Fibroblast of skin of left biceps (primary cell): ENCODE data around the gene METTL8.
"Not testable (repeated sequence)": the region's sequence is repeated elsewhere in the genome, so short reads cannot be mapped to it uniquely, and the experiment has no call there.

ENCODE experiments used
- DNase-seq, 2 experiments: peaks; one replicate each; pipeline ENCODE4 v3.0.0-alpha.2; 2013; ENCODE audit warnings: low read depth in 2 of 2

Gene METTL8

GRCh38 chr2:171401947-171402346 lies 31.8 kb downstream of the METTL8 start:
- no peak for DNase-seq

GRCh38 chr2:171400395-171400794 lies 33.4 kb downstream of the METTL8 start:
- no peak for DNase-seq

GRCh38 chr2:171399292-171399691 lies 34.5 kb downstream of the METTL8 start:
- no peak for DNase-seq

GRCh38 chr2:171394164-171394740 lies 39.5 kb downstream of the METTL8 start:
- DNase-seq: no peak

GRCh38 chr2:171393487-171393886 lies 40.3 kb downstream of the METTL8 start:
- no peak for DNase-seq

- no peak for DNase-seq
Observed at GRCh38 chr2:171391532-171391931, 42.3 kb downstream of the METTL8 start.

GRCh38 chr2:171390941-171391516 lies 42.8 kb downstream of the METTL8 start:
- DNase-seq: peak in 1 of 2 experiments; percentile 24

GRCh38 chr2:171389780-171390179 lies 44.0 kb downstream of the METTL8 start:
- no peak for DNase-seq

GRCh38 chr2:171389325-171389724 lies 44.5 kb downstream of the METTL8 start:
- no peak for DNase-seq

GRCh38 chr2:171387052-171387451 lies 46.7 kb downstream of the METTL8 start:
- no peak for DNase-seq

- no peak for DNase-seq
Observed at GRCh38 chr2:171386627-171387026, 47.2 kb downstream of the METTL8 start.

GRCh38 chr2:171383134-171383533 lies 50.7 kb downstream of the METTL8 start:
- no peak for DNase-seq

- not testable (repeated sequence) for DNase-seq
Observed at GRCh38 chr2:171382175-171382574, 51.6 kb downstream of the METTL8 start.

- DNase-seq: not testable (repeated sequence)
Observed at GRCh38 chr2:171377852-171378251, 55.9 kb downstream of the METTL8 start.

- DNase-seq: no peak
Observed at GRCh38 chr2:171367692-171368091, 66.1 kb downstream of the METTL8 start.

- no peak for DNase-seq
Observed at GRCh38 chr2:171365778-171366177, 68.0 kb downstream of the METTL8 start.

- DNase-seq: no peak
Observed at GRCh38 chr2:171365232-171365631, 68.6 kb downstream of the METTL8 start.

- DNase-seq: no peak
Observed at GRCh38 chr2:171362396-171362795, 71.4 kb downstream of the METTL8 start.

- DNase-seq: no peak
Observed at GRCh38 chr2:171360905-171361304, 72.9 kb downstream of the METTL8 start.

GRCh38 chr2:171353746-171354145 lies 80.0 kb downstream of the METTL8 start:
- not testable (repeated sequence) for DNase-seq

GRCh38 chr2:171348056-171348455 lies 85.7 kb downstream of the METTL8 start:
- DNase-seq: no peak

GRCh38 chr2:171347591-171348032 lies 86.2 kb downstream of the METTL8 start:
- peak; percentile 54 to 55 for DNase-seq

GRCh38 chr2:171346723-171347557 lies 86.8 kb downstream of the METTL8 start:
- no peak for DNase-seq
